Smooth muscle cell (in vitro differentiated cells): ENCODE data around the gene PPARGC1A. TPM values are rescaled to one million over a fixed set of nuclear protein-coding genes. Genes with fewer than 3 reads are reported as not detected.

Source experiments
- DNase-seq: peaks from one replicate; lab custom pipeline; 2025; ENCODE audit not compliant: unreplicated experiment; lab: John Stamatoyannopoulos, UW
- H2AFZ ChIP-seq: fragments of 200-600 bp; sonication (generic); 2 replicates; pipeline ENCODE4 v1.6.0; 2016; ENCODE audit warnings: antibody characterized with exemption, low read depth, mild to moderate bottlenecking
- H3F3A ChIP-seq: fragments of 200-600 bp; sonication (generic); 2 replicates; pipeline ENCODE4 v1.6.0; 2017; ENCODE audit warnings: antibody characterized with exemption, low read depth
- H3K27ac ChIP-seq: fragments of 200-600 bp; sonication (generic); 2 replicates; pipeline ENCODE4 v1.5.1; 2016; ENCODE audit warnings: low read depth, mild to moderate bottlenecking
- H3K27me3 ChIP-seq: fragments of 200-600 bp; sonication (generic); 2 replicates; pipeline ENCODE4 v1.6.1; 2016; ENCODE audit warnings: low read depth, mild to moderate bottlenecking
- H3K36me3 ChIP-seq: fragments of 200-600 bp; sonication (generic); 2 replicates; pipeline ENCODE4 v1.5.1; 2016; ENCODE audit warnings: low read depth
- H3K4me1 ChIP-seq: fragments of 200-600 bp; sonication (generic); 2 replicates; pipeline ENCODE4 v1.5.1; 2016; ENCODE audit warnings: low read depth
- H3K4me2 ChIP-seq: fragments of 200-600 bp; sonication (generic); 2 replicates; pipeline ENCODE4 v1.6.0; 2016; ENCODE audit warnings: mild to moderate bottlenecking
- H3K4me3 ChIP-seq: fragments of 200-600 bp; sonication (generic); 2 replicates; pipeline ENCODE4 v1.5.1; 2016; ENCODE audit warnings: mild to moderate bottlenecking
- H3K79me2 ChIP-seq: fragments of 200-600 bp; sonication (generic); 2 replicates; pipeline ENCODE4 v1.6.0; 2016; ENCODE audit warnings: low read depth, mild to moderate bottlenecking
- H3K9ac ChIP-seq: fragments of 200-600 bp; sonication (generic); 2 replicates; pipeline ENCODE4 v1.6.0; 2016; ENCODE audit warnings: low read depth
- H3K9me3 ChIP-seq: fragments of 200-600 bp; sonication (generic); replicated peaks from 2 replicates; pipeline ENCODE4 v1.5.1; 2016; ENCODE audit warnings: low read depth
- H4K20me1 ChIP-seq: fragments of 200-600 bp; sonication (generic); 2 replicates; pipeline ENCODE4 v1.6.0; 2016; ENCODE audit warnings: low read depth
- CTCF ChIP-seq: fragments of 200-600 bp; sonication (generic); IDR thresholded peaks from 2 replicates; pipeline ENCODE4 v1.5.1; 2017; ENCODE audit warnings: borderline replicate concordance, mild to moderate bottlenecking, antibody characterized with exemption; ENCODE audit not compliant: insufficient read depth, poor library complexity, severe bottlenecking
- WGBS: methylation state at CpG from one replicate; pipeline ENCODE4 v1.1.7; 2016; ENCODE audit warnings: low lambda C conversion rate; 5-methylcytosine and 5-hydroxymethylcytosine counted together
- polyA plus RNA-seq: library from polyadenylated mRNA; unstranded; fragments of >200 nt; fragmentation: Nextera tagmentation; extraction: Ambion mirVana; gene quantifications from 2 replicates; pipeline ENCODE4 v1.2.1, GENCODE V29; 2016
- total RNA-seq: library from RNA; depleted of rRNA; stranded (reverse); fragments of >200 nt; gene quantifications from 2 replicates; pipeline ENCODE4 v1.2.3, GENCODE V29; 2014

PPARGC1A gene
- total and polyA plus RNA-seq, 2 experiments from 2014 or later: 0.25 to 2.8 TPM

- Histone ChIP-seq H3F3A (no peaks in the 10 kb centered on the region), H3K27me3 (no peaks in the 10 kb centered on the region), H3K9ac (no peak overlapping the region), H2AFZ (no peak overlapping the region), H3K36me3 (no peaks in the 10 kb centered on the region), H3K79me2 (no peaks in the 10 kb centered on the region), H3K4me1 (peaks cover 6% of the 10 kb centered on the region), H3K9me3 (no peaks in the 10 kb centered on the region), H3K4me3 (no peak overlapping the region), H3K4me2 (no peak overlapping the region), H3K27ac (no peak overlapping the region), H4K20me1 (no peaks in the 10 kb centered on the region)
- TF ChIP-seq CTCF: no peak
- WGBS: 92% methylated on average over 1 of the region's 1 CpG
- DNase-seq: no peak
Observed at GRCh38 chr4:23861897-23862296, 27.9 kb downstream of the PPARGC1A start.

- Histone ChIP-seq H3K4me3 (no peak overlapping the region), H3K27ac (no peak overlapping the region), H3F3A (no peaks in the 10 kb centered on the region), H3K9ac (no peak overlapping the region), H2AFZ (no peak overlapping the region), H3K4me1 (no peaks in the 10 kb centered on the region), H3K79me2 (no peaks in the 10 kb centered on the region), H3K36me3 (no peaks in the 10 kb centered on the region), H3K9me3 (no peaks in the 10 kb centered on the region), H3K4me2 (no peak overlapping the region), H4K20me1 (no peaks in the 10 kb centered on the region), H3K27me3 (no peaks in the 10 kb centered on the region)
- 88% methylated on average over 3 of the region's 3 CpGs for WGBS
- no peak for TF ChIP-seq CTCF
- no peak for DNase-seq
Observed at GRCh38 chr4:23860919-23861318, 28.9 kb downstream of the PPARGC1A start.

- no peaks in the 10 kb centered on the region for H3K9me3 ChIP-seq
- H3K4me1 ChIP-seq: no peaks in the 10 kb centered on the region
- H3K4me2 ChIP-seq: no peak overlapping the region
- H3K27me3 ChIP-seq: no peaks in the 10 kb centered on the region
- no peaks in the 10 kb centered on the region for H3K36me3 ChIP-seq
- H4K20me1 ChIP-seq: no peaks in the 10 kb centered on the region
- no peaks in the 10 kb centered on the region for H3K79me2 ChIP-seq
- no peak for DNase-seq
- H3K9ac ChIP-seq: no peak overlapping the region
- no peak overlapping the region for H3K4me3 ChIP-seq
- WGBS: 83% methylated on average over 4 of the region's 4 CpGs
- H3K27ac ChIP-seq: no peak overlapping the region
- no peak overlapping the region for H2AFZ ChIP-seq
- H3F3A ChIP-seq: no peaks in the 10 kb centered on the region
- no peak for TF ChIP-seq CTCF
Observed at GRCh38 chr4:23857367-23857959, 32.4 kb downstream of the PPARGC1A start.

- no peak for DNase-seq
- WGBS: 92% methylated on average over 3 of the region's 3 CpGs
- H2AFZ ChIP-seq: no peak overlapping the region
Observed at GRCh38 chr4:23856630-23857029, 33.2 kb downstream of the PPARGC1A start.

More at GRCh38 chr4:23856630-23857029, 33.2 kb downstream of the PPARGC1A start:
- no peaks in the 10 kb centered on the region for H3K4me1 ChIP-seq
- H3K4me2 ChIP-seq: peak overlapping the region; percentile 33
- TF ChIP-seq CTCF: no peak
- H3K79me2 ChIP-seq: no peaks in the 10 kb centered on the region
- peak overlapping the region; percentile 1 for H3K27ac ChIP-seq
- H3K36me3 ChIP-seq: no peaks in the 10 kb centered on the region
- H3K9me3 ChIP-seq: no peaks in the 10 kb centered on the region
- no peaks in the 10 kb centered on the region for H4K20me1 ChIP-seq
- no peak overlapping the region for H3K9ac ChIP-seq
- no peak overlapping the region for H3K4me3 ChIP-seq
- H3K27me3 ChIP-seq: no peaks in the 10 kb centered on the region
- H3F3A ChIP-seq: no peaks in the 10 kb centered on the region
